ENCODE measurements around the gene ZSCAN9. TPM values are rescaled to one million over a fixed set of nuclear protein-coding genes. Genes with fewer than 3 reads are reported as not detected.

ZSCAN9 gene
- total and polyA plus RNA-seq, 2 of the 13 experiments (the other 11 are each of a cell fraction or from before 2014, with no cell fraction given) = 14.6 to 17.8 TPM

DNA sequence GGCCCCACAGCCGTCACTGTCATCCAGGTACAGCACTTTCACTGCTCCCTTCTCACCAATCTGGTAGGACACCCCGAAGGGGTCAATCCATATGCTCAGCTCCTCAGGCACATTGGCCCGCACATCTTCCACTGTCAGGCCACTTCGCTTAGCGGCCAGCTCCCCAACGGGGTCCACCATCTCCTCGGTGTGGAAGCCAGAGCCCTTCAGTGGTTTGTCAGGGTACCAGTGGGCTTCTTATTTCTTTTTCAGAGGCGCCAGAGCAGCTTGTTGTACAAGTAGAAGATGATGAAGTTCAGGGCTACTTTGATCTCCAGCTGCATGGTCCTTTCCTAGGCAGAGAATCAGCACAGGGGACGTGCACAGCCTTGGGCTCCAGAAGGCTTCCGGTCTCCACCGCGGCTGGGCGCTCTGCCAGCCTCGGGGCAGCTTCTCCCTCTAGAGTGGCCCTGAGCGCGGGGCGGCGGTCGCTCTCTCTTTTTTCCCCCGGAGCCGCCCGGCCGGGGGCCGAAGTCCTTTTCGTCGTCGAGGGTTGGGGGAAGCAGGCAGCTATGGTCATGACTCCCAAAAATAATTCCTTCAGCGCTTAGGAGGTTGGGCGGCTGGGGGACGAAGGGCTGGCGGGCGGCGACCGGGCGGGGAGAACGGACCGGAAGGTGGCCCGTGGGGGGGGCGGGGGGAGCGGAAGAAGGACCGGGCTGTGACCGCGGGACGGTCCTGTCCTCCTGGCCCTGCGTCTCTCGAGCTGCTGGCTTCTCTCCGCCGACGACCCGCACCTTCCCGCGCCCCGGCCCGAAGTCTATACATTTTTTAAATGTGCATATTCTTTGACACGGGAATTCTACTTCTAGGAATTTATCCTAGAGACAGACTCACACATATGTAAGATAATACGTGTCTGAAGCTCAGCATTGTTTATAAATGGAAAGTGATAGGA is 6.5 kb upstream of the ZSCAN9 start (continued):
- TF ChIP-seq ZBTB2 (CRISPR knock-in tag; IDR thresholded peaks at IDR 0.05; ENCODE audit: low read depth) (peak; percentile 68), SP2 (CRISPR knock-in tag; IDR thresholded peaks at IDR 0.05) (peak; percentile 29; the same call in 1 of the 2 replicates), ZNF264 (CRISPR knock-in tag; IDR thresholded peaks at IDR 0.05) (0 out of 2 replicates have a peak, but pooled peaks have one; percentile 72), ZNF841 (CRISPR knock-in tag; IDR thresholded peaks at IDR 0.05; ENCODE audit: borderline replicate concordance) (no peak; the same call in 1 of the 2 replicates), SPEN (CRISPR knock-in tag; IDR thresholded peaks at IDR 0.05; ENCODE audit: low read depth) (peak; percentile 92), ZNF354B (CRISPR knock-in tag; IDR thresholded peaks at IDR 0.05) (0 out of 2 replicates have a peak, but pooled peaks have one; percentile 30), ONECUT2 (CRISPR knock-in tag; IDR thresholded peaks at IDR 0.05) (0 out of 2 replicates have a peak, but pooled peaks have one; percentile 35), ZNF160 (CRISPR knock-in tag; IDR thresholded peaks at IDR 0.05) (peak; percentile 64), ZIK1 (CRISPR knock-in tag; IDR thresholded peaks at IDR 0.05; ENCODE audit: borderline replicate concordance, low read depth) (peak; percentile 64; the same call in 1 of the 2 replicates), ZNF432 (CRISPR knock-in tag; IDR thresholded peaks at IDR 0.05; ENCODE audit: borderline replicate concordance) (no peak), ZNF549 (CRISPR knock-in tag; IDR thresholded peaks at IDR 0.05) (no peak), RBM22 (optimal IDR thresholded peaks at IDR 0.05; ENCODE audit: low read length) (no peak), MTA3 (CRISPR knock-in tag; IDR thresholded peaks at IDR 0.05) (no peak), HNRNPUL1 (IDR thresholded peaks at IDR 0.05; ENCODE audit: low read depth, low read length) (no peak), NFIC (IDR thresholded peaks at IDR 0.05; ENCODE audit: low read length) (0 out of 2 replicates have a peak, but pooled peaks have one; percentile 49), ZSCAN9 (CRISPR knock-in tag; IDR thresholded peaks at IDR 0.05; ENCODE audit: borderline replicate concordance) (0 out of 2 replicates have a peak, but pooled peaks have one; percentile 45), PITX1 (CRISPR knock-in tag; IDR thresholded peaks at IDR 0.05) (no peak), PHF8 (CRISPR knock-in tag; IDR thresholded peaks at IDR 0.05) (peak; percentile 85), HES4 (CRISPR knock-in tag; IDR thresholded peaks at IDR 0.05; ENCODE audit: borderline replicate concordance) (peak; percentile 21; the same call in 1 of the 2 replicates)
- TF ChIP-seq, protein P1, sequence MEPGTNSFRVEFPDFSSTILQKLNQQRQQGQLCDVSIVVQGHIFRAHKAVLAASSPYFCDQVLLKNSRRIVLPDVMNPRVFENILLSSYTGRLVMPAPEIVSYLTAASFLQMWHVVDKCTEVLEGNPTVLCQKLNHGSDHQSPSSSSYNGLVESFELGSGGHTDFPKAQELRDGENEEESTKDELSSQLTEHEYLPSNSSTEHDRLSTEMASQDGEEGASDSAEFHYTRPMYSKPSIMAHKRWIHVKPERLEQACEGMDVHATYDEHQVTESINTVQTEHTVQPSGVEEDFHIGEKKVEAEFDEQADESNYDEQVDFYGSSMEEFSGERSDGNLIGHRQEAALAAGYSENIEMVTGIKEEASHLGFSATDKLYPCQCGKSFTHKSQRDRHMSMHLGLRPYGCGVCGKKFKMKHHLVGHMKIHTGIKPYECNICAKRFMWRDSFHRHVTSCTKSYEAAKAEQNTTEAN (CRISPR knock-in tag; conservative IDR thresholded peaks at IDR 0.05) = peak; percentile 78; the same call in 1 of the 2 replicates
- TF ChIP-seq, protein P2, sequence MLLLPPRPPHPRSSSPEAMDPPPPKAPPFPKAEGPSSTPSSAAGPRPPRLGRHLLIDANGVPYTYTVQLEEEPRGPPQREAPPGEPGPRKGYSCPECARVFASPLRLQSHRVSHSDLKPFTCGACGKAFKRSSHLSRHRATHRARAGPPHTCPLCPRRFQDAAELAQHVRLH (CRISPR knock-in tag; IDR thresholded peaks at IDR 0.05; ENCODE audit: borderline replicate concordance, low read depth) = 0 out of 2 replicates have a peak, but pooled peaks have one; percentile 65
- TF ChIP-seq, protein P3, sequence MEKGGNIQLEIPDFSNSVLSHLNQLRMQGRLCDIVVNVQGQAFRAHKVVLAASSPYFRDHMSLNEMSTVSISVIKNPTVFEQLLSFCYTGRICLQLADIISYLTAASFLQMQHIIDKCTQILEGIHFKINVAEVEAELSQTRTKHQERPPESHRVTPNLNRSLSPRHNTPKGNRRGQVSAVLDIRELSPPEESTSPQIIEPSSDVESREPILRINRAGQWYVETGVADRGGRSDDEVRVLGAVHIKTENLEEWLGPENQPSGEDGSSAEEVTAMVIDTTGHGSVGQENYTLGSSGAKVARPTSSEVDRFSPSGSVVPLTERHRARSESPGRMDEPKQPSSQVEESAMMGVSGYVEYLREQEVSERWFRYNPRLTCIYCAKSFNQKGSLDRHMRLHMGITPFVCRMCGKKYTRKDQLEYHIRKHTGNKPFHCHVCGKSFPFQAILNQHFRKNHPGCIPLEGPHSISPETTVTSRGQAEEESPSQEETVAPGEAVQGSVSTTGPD (CRISPR knock-in tag; IDR thresholded peaks at IDR 0.05) = no peak
